ENCODE measurements around the gene SEMA5A.

The SEMA5A gene

GRCh38 chr5:9040475-9040874, 505.4 kb downstream of the SEMA5A start:
- no peaks in the 10 kb centered on the region for H3K36me3 ChIP-seq (ENCODE audit: insufficient read depth, low read length)
- H3K4me1 ChIP-seq (ENCODE audit: insufficient read depth, low read length), result no peaks in the 10 kb centered on the region
- H3K9ac ChIP-seq (ENCODE audit: low read depth, low read length), result no peak overlapping the region
- H3K9me3 ChIP-seq (ENCODE audit: control insufficient read depth, insufficient read depth, low read length), result no peaks in the 10 kb centered on the region

GRCh38 chr5:9037048-9037447, 508.8 kb downstream of the SEMA5A start:
- H3K9me3 ChIP-seq (ENCODE audit: control insufficient read depth, insufficient read depth, low read length), result no peaks in the 10 kb centered on the region
- no peak overlapping the region for H3K9ac ChIP-seq (ENCODE audit: low read depth, low read length)
- no peaks in the 10 kb centered on the region for H3K4me1 ChIP-seq (ENCODE audit: insufficient read depth, low read length)
- H3K36me3 ChIP-seq (ENCODE audit: insufficient read depth, low read length), result no peaks in the 10 kb centered on the region

GRCh38 chr5:9035346-9035745, 510.5 kb downstream of the SEMA5A start:
- no peaks in the 10 kb centered on the region for H3K9me3 ChIP-seq (ENCODE audit: control insufficient read depth, insufficient read depth, low read length)
- no peak overlapping the region for H3K9ac ChIP-seq (ENCODE audit: low read depth, low read length)
- H3K36me3 ChIP-seq (ENCODE audit: insufficient read depth, low read length), result no peaks in the 10 kb centered on the region
- no peaks in the 10 kb centered on the region for H3K4me1 ChIP-seq (ENCODE audit: insufficient read depth, low read length)

GRCh38 chr5:9034649-9035048, 511.2 kb downstream of the SEMA5A start:
- no peaks in the 10 kb centered on the region for H3K36me3 ChIP-seq (ENCODE audit: insufficient read depth, low read length)
- no peak overlapping the region for H3K9ac ChIP-seq (ENCODE audit: low read depth, low read length)
- H3K4me1 ChIP-seq (ENCODE audit: insufficient read depth, low read length), result no peaks in the 10 kb centered on the region
- no peaks in the 10 kb centered on the region for H3K9me3 ChIP-seq (ENCODE audit: control insufficient read depth, insufficient read depth, low read length)

GRCh38 chr5:9033524-9033923, 512.4 kb downstream of the SEMA5A start:
- no peaks in the 10 kb centered on the region for H3K4me1 ChIP-seq (ENCODE audit: insufficient read depth, low read length)
- no peak overlapping the region for H3K9ac ChIP-seq (ENCODE audit: low read depth, low read length)
- H3K36me3 ChIP-seq (ENCODE audit: insufficient read depth, low read length), result no peaks in the 10 kb centered on the region
- no peaks in the 10 kb centered on the region for H3K9me3 ChIP-seq (ENCODE audit: control insufficient read depth, insufficient read depth, low read length)

GRCh38 chr5:9025942-9026341, 519.9 kb downstream of the SEMA5A start:
- H3K36me3 ChIP-seq (ENCODE audit: insufficient read depth, low read length), result no peaks in the 10 kb centered on the region
- no peaks in the 10 kb centered on the region for H3K9me3 ChIP-seq (ENCODE audit: control insufficient read depth, insufficient read depth, low read length)
- no peak overlapping the region for H3K9ac ChIP-seq (ENCODE audit: low read depth, low read length)
- H3K4me1 ChIP-seq (ENCODE audit: insufficient read depth, low read length), result no peaks in the 10 kb centered on the region

GRCh38 chr5:9020996-9021395, 524.9 kb downstream of the SEMA5A start:
- Histone ChIP-seq H3K9ac (ENCODE audit: low read depth, low read length) (no peak overlapping the region), H3K4me1 (ENCODE audit: insufficient read depth, low read length) (no peaks in the 10 kb centered on the region), H3K36me3 (ENCODE audit: insufficient read depth, low read length) (no peaks in the 10 kb centered on the region), H3K9me3 (ENCODE audit: control insufficient read depth, insufficient read depth, low read length) (no peaks in the 10 kb centered on the region)

- Histone ChIP-seq H3K36me3 (ENCODE audit: insufficient read depth, low read length) (no peaks in the 10 kb centered on the region), H3K9ac (ENCODE audit: low read depth, low read length) (no peak overlapping the region), H3K9me3 (ENCODE audit: control insufficient read depth, insufficient read depth, low read length) (no peaks in the 10 kb centered on the region), H3K4me1 (ENCODE audit: insufficient read depth, low read length) (no peaks in the 10 kb centered on the region)
These were observed 530.0 kb downstream of the SEMA5A start for GRCh38 chr5:9015937-9016270.

- Histone ChIP-seq H3K4me1 (ENCODE audit: insufficient read depth, low read length) (no peaks in the 10 kb centered on the region), H3K36me3 (ENCODE audit: insufficient read depth, low read length) (no peaks in the 10 kb centered on the region), H3K9ac (ENCODE audit: low read depth, low read length) (no peak overlapping the region), H3K9me3 (ENCODE audit: control insufficient read depth, insufficient read depth, low read length) (no peaks in the 10 kb centered on the region)
These were observed 530.5 kb downstream of the SEMA5A start for GRCh38 chr5:9015260-9015936.

- H3K4me1 ChIP-seq (ENCODE audit: insufficient read depth, low read length), result no peaks in the 10 kb centered on the region
- no peaks in the 10 kb centered on the region for H3K36me3 ChIP-seq (ENCODE audit: insufficient read depth, low read length)
- no peak overlapping the region for H3K9ac ChIP-seq (ENCODE audit: low read depth, low read length)
These were observed 532.7 kb downstream of the SEMA5A start for GRCh38 chr5:9013147-9013546.

GRCh38 chr5:9009931-9010651, 535.8 kb downstream of the SEMA5A start:
- H3K9me3 ChIP-seq (ENCODE audit: control insufficient read depth, insufficient read depth, low read length), result no peaks in the 10 kb centered on the region
- no peak overlapping the region for H3K9ac ChIP-seq (ENCODE audit: low read depth, low read length)
- H3K36me3 ChIP-seq (ENCODE audit: insufficient read depth, low read length), result no peaks in the 10 kb centered on the region

More at GRCh38 chr5:9013147-9013546, 532.7 kb downstream of the SEMA5A start:
- H3K9me3 ChIP-seq (ENCODE audit: control insufficient read depth, insufficient read depth, low read length), result no peaks in the 10 kb centered on the region

GRCh38 chr5:8997542-8998070, 548.3 kb downstream of the SEMA5A start:
- no peaks in the 10 kb centered on the region for H3K36me3 ChIP-seq (ENCODE audit: insufficient read depth, low read length)
- H3K9me3 ChIP-seq (ENCODE audit: control insufficient read depth, insufficient read depth, low read length), result no peaks in the 10 kb centered on the region
- peaks cover 10% of the 10 kb centered on the region; the same call in 1 of the 2 replicates for H3K4me1 ChIP-seq (ENCODE audit: insufficient read depth, low read length)
- H3K9ac ChIP-seq (ENCODE audit: low read depth, low read length), result no peak overlapping the region

More at GRCh38 chr5:9009931-9010651, 535.8 kb downstream of the SEMA5A start:
- H3K4me1 ChIP-seq (ENCODE audit: insufficient read depth, low read length), result no peaks in the 10 kb centered on the region

GRCh38 chr5:8993031-8993430, 552.8 kb downstream of the SEMA5A start:
- H3K9me3 ChIP-seq (ENCODE audit: control insufficient read depth, insufficient read depth, low read length), result no peaks in the 10 kb centered on the region
- H3K9ac ChIP-seq (ENCODE audit: low read depth, low read length), result no peak overlapping the region
- H3K4me1 ChIP-seq (ENCODE audit: insufficient read depth, low read length), result peaks cover 8% of the 10 kb centered on the region; the same call in 1 of the 2 replicates
- H3K36me3 ChIP-seq (ENCODE audit: insufficient read depth, low read length), result no peaks in the 10 kb centered on the region

All from ES-I3 (cell line).